ENCODE measurements around the gene JAK1.
"Not testable (repeated sequence)": the region's sequence is repeated elsewhere in the genome, so short reads cannot be mapped to it uniquely, and the experiment has no call there.

JAK1 gene

DNA sequence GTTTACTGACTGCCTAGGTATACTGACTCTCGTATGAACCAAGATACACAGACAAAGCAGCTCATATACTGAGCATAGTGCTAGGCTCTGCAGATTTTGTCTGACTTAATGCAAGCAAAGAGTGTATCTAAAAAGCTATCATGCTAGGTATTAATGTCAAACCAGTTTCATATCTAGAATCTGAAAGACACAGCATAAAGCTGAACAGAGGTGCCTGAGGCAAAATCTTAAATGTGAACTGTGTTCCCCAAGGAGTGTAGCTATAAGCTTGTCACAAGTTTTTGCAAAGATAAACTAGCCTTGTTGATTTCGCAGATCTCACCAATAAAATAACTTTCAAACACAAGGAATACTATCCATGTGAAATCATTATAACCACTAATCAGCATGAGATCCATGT is 18.1 kb downstream of the JAK1 start:
- no peak for DNase-seq

GRCh38 chr1:64946916-64947315 is 19.4 kb downstream of the JAK1 start:
- no peak for DNase-seq

- DNase-seq = no peak
Measured at GRCh38 chr1:64944913-64945312, 21.4 kb downstream of the JAK1 start.

DNA sequence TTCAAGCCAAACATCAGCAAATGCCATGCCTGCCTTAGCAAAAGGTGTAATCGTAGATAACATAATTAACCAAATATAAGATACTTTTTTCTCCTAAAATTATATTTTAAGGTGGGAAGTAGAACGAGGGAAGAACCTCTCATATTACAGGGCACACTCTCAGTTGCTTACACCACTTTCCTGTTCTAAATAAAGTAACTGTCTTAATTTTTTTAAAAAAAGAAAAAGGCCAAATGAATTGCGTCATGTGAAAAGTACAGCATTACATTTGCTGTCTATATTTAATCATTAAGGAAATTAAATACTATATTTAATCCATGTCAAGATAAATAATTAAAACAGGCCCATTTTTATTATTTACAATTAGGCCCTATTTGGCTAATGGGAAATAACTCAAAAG is 23.7 kb downstream of the JAK1 start:
- no peak for DNase-seq

DNA sequence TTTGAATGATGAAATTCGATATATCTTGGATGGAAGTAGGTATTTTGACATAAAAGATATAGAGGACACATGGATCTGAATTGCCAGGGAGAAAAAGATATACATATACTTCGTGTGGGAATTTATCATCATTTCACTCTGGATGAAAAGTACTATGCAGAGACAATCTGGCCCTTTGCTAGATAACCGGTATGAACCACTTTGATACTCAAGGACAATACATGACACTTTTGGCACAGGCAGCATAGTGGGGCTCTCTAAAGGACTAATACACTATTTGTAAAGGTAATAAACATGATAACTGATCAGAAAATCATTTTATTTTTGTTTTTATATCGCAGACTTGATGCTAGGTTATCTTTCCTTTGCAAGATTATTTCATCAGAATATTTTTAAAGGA is 24.2 kb downstream of the JAK1 start:
- DNase-seq = no peak

- DNase-seq = no peak
Measured at GRCh38 chr1:64941461-64942117, 24.8 kb downstream of the JAK1 start.

GRCh38 chr1:64940025-64940424 is 26.3 kb downstream of the JAK1 start:
- no peak for DNase-seq

DNA sequence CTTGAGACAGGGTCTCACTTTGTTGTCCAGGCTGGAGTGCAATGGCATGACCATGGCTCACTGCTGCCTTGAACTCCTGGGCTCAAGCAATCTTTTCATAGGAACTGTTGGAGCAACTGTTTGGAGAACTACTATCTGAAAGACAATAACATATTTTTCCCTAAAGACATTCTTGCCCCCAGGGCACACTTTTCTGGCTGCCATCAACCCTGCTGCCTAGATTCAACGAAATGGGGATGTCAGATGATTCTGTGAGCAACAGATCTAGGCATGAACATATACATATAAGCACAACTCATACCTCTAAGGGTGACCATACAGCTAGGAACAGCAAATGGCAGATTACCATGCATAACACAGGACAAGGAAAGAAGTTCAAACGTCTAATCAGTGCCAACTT is 27.4 kb downstream of the JAK1 start:
- no peak for DNase-seq

- peak; percentile 47 for DNase-seq
Measured at GRCh38 chr1:64936956-64937355, 29.4 kb downstream of the JAK1 start.

DNA sequence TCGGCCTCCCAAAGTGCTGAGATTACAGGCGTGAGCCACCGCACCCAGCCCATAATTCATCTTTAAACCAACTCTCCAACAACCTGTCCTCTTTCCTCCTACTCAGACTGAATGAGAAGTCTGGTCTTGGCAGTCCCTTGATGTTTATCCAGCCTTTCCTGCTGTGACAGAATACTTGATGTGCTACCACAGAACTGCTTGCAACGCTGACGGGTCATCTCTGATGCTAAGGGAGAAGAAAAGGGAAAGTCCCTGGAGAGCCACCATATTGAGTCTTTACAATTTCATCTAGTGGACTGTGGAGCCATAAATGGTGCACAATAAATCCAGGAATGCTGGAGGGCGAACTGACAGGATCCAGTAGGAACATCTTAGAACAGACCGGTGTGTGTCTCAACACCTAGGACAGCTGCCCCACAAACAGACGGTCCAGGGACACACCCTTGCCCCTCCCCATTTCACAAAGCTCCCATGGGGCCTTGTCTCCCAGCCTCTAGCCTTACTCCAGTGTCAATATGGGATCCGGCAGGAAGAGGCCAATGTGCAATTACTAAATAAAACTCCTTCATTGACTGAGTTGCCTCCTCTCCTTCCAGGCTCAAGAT is 30.7 kb downstream of the JAK1 start:
- no peak for DNase-seq

DNA sequence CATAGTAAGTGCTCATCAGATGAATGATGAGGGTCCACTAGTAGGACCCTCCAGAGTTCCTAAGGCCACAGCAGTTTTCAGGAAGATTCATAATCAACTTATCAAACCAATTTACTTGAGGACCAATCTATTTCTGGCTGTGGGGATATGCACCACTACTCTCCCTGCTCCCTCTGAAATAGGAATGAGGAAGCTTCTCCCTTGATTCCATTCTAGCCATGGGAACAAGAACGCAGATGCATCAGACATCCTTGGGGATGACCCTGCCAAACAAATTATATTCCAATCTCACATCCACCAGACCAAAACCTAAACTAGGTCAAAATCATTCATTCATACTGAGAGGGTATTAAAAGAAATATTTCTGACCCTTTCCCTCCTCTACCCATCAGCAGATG is 31.5 kb downstream of the JAK1 start:
- DNase-seq = no peak

DNA sequence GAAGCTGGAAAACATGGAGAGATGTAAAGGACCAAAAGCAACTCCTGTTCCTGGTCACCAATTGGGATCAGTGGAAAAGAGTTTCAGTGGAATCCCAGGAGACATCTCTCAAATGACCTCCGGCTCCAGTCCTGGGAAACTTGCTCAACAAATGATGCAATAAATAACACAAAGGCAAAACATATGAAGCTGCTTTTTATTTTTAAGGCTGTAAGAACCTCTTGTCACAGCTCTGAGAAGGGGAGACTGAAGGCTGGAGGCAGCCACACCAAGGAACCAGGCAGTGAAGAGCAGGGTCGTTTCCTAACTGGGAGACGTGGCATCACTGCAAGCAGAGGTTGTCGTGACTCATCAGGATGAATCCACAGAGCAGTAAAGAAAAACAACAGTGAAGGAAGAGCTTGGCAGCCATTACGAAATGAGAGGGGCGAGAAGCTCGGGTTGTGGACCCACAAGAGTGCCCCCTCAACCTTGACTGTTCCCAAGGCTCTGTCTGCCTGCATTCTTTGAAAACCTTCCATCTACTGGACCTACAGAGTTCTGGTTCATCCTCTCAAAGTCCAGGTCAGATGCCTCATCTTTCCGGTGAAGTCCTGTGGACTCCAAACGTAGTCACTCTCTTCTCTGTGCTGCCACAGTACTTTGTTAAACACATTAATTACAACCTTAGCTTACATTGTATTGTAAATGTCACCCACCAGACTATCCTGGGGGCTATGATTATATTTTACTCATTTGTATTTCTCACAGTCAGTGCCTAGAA is 32.1 kb downstream of the JAK1 start:
- DNase-seq = peak; percentile 88

GRCh38 chr1:64933296-64934070 is 32.9 kb downstream of the JAK1 start:
- DNase-seq = peak; percentile 95

DNA sequence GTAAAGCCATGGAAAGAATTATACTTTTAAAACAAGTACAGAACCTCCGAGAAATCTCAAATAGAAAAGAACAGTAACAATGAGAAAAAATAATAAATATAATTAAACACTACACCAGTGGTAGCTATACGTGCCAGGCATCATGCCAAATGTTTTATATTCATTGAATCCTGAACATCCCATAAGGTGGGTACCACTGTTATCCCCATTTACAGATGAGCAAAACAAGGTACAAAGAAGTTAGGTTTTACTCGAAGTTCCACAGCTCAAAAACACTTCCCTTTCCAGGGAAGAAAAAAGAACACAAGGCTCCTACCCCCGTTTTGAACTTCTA is 33.4 kb downstream of the JAK1 start:
- no peak for DNase-seq

GRCh38 chr1:64930640-64931039 is 35.7 kb downstream of the JAK1 start:
- DNase-seq = not testable (repeated sequence)

DNA sequence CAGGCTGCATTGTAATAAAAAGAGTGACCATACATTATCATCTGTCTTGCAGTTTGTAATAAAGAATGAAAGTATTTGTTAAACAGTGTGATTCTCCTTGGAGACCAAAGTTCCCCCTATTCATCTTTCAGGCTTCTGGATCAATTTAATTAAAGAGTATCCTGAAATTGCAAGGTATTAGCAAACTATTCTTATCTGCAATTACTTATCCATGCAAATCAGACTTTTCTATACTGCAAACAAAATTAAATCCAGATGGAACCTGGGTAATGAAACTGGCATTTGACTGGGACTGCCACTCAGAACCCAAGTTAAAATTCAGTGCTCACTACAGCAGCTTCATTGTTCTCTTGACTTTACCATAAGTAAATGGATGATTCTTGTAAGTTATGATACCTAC is 37.1 kb downstream of the JAK1 start:
- no peak for DNase-seq

GRCh38 chr1:64928325-64928724 is 38.0 kb downstream of the JAK1 start:
- DNase-seq = no peak

GRCh38 chr1:64925594-64925993 is 40.8 kb downstream of the JAK1 start:
- DNase-seq = no peak

- DNase-seq = no peak
Measured at GRCh38 chr1:64923294-64923718, 43.0 kb downstream of the JAK1 start.

DNA sequence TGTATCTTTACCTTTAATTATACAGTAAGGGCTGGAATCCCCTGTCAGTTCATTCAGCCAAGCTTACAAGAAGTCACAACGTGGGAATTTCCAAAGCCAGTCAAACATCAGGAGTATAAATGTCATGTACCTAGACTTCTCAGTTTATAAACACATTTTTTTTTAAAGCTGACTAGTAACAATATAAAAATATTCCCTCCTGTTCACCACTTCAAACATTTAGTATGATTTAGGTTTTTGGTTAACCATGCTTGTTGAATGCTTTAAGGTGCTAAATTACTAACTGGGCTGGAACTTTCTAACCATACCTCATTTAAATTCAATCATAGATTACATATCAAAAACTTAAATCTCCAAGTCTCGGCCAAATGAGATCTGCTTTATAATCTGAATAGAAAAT is 44.0 kb downstream of the JAK1 start:
- no peak for DNase-seq

DNA sequence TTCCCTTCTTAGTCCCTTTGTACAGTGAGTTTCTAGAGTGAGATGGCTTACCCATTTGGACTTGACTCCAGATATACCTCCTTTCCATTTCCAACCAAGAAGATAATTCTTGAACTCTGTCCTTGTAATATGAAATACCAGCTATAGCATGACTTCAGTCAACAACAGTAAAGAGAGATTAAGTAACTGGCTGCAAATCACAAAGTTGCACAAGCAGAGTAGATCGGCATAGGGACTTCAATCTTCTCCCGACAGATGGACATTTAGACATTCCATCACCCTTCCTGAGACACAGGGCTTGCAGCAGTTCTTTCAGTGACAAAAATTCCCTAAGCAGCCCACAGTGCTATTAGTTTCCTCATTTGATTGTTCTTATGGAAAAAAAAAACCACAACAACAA is 44.6 kb downstream of the JAK1 start:
- no peak for DNase-seq

GRCh38 chr1:64920941-64921589 is 45.3 kb downstream of the JAK1 start:
- DNase-seq = peak; percentile 86

GRCh38 chr1:64919120-64919519 is 47.2 kb downstream of the JAK1 start:
- not testable (repeated sequence) for DNase-seq
